ENCODE data around the gene GXYLT2.

DNA sequence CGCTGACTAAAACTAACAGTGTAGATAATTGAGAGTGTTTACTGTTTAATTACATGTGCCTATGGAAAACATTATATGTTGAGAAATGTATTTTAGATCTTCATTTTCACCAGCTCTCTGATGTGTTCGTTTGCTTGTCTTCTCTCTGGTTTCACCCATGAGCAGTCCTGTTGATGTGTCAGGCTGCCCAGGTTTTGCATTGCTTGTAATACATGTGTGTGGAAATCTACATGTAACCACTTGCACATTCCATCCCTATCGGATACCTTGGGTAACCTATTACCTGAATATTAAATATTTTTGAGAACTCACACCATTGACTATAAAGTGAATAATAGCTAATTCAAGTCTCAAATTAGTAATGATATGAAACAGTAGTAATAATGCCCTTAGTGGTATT is 121.9 kb downstream of the GXYLT2 start:
- TF ChIP-seq POLR2AphosphoS5 (IDR thresholded peaks at IDR 0.05) (no peak), POLR2A (IDR thresholded peaks at IDR 0.05) (no peak)
- TF ChIP-seq, protein P1, sequence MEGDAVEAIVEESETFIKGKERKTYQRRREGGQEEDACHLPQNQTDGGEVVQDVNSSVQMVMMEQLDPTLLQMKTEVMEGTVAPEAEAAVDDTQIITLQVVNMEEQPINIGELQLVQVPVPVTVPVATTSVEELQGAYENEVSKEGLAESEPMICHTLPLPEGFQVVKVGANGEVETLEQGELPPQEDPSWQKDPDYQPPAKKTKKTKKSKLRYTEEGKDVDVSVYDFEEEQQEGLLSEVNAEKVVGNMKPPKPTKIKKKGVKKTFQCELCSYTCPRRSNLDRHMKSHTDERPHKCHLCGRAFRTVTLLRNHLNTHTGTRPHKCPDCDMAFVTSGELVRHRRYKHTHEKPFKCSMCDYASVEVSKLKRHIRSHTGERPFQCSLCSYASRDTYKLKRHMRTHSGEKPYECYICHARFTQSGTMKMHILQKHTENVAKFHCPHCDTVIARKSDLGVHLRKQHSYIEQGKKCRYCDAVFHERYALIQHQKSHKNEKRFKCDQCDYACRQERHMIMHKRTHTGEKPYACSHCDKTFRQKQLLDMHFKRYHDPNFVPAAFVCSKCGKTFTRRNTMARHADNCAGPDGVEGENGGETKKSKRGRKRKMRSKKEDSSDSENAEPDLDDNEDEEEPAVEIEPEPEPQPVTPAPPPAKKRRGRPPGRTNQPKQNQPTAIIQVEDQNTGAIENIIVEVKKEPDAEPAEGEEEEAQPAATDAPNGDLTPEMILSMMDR (IDR thresholded peaks at IDR 0.05): no peak

Measured in sigmoid colon (tissue), 4 donors.